ENCODE data around the gene FRMPD4. TPM values are rescaled to one million over a fixed set of nuclear protein-coding genes. Genes with fewer than 3 reads are reported as not detected.

FRMPD4 gene
- total RNA-seq, 1 donor from 2014 or later = 0.79 TPM

- TF ChIP-seq CTCF (IDR thresholded peaks at IDR 0.05; ENCODE audit: insufficient read depth, low read length, severe bottlenecking) = no peak
- Histone ChIP-seq H3K36me3 (ENCODE audit: control insufficient read depth, insufficient read depth, low read length) (no peaks in the 10 kb centered on the region), H3K4me3 (ENCODE audit: low read depth, low read length) (no peak overlapping the region), H3K27me3 (ENCODE audit: control insufficient read depth, insufficient read depth, low read length) (no peaks in the 10 kb centered on the region)
- DNase-seq (ENCODE audit: low read depth) (no peak), FAIRE-seq (no peak)
Observed at GRCh38 chrX:12423346-12423745, 285.1 kb downstream of the FRMPD4 start.

- H3K27me3 ChIP-seq (ENCODE audit: control insufficient read depth, insufficient read depth, low read length) = no peaks in the 10 kb centered on the region
- FAIRE-seq (peak; percentile 52), DNase-seq (ENCODE audit: low read depth) (no peak)
- no peak overlapping the region for H3K4me3 ChIP-seq (ENCODE audit: low read depth, low read length)
- no peaks in the 10 kb centered on the region for H3K36me3 ChIP-seq (ENCODE audit: control insufficient read depth, insufficient read depth, low read length)
- no peak for TF ChIP-seq CTCF (IDR thresholded peaks at IDR 0.05; ENCODE audit: insufficient read depth, low read length, severe bottlenecking)
Observed at GRCh38 chrX:12425496-12425895, 287.2 kb downstream of the FRMPD4 start.

- FAIRE-seq (no peak), DNase-seq (ENCODE audit: low read depth) (no peak)
- Histone ChIP-seq H3K36me3 (ENCODE audit: control insufficient read depth, insufficient read depth, low read length) (no peaks in the 10 kb centered on the region), H3K27me3 (ENCODE audit: control insufficient read depth, insufficient read depth, low read length) (no peaks in the 10 kb centered on the region), H3K4me3 (ENCODE audit: low read depth, low read length) (no peak overlapping the region)
- TF ChIP-seq CTCF (IDR thresholded peaks at IDR 0.05; ENCODE audit: insufficient read depth, low read length, severe bottlenecking) = no peak
Observed at GRCh38 chrX:12426420-12426819, 288.1 kb downstream of the FRMPD4 start.

GRCh38 chrX:12434493-12434892, 296.2 kb downstream of the FRMPD4 start:
- H3K4me3 ChIP-seq (ENCODE audit: low read depth, low read length) = no peak overlapping the region
- DNase-seq (ENCODE audit: low read depth) = no peak
- no peak for TF ChIP-seq CTCF (IDR thresholded peaks at IDR 0.05; ENCODE audit: insufficient read depth, low read length, severe bottlenecking)
- peak; percentile 23 for FAIRE-seq
- no peaks in the 10 kb centered on the region for H3K36me3 ChIP-seq (ENCODE audit: control insufficient read depth, insufficient read depth, low read length)
- H3K27me3 ChIP-seq (ENCODE audit: control insufficient read depth, insufficient read depth, low read length) = no peaks in the 10 kb centered on the region

GRCh38 chrX:12439416-12439815, 301.1 kb downstream of the FRMPD4 start:
- Histone ChIP-seq H3K27me3 (ENCODE audit: control insufficient read depth, insufficient read depth, low read length) (no peaks in the 10 kb centered on the region), H3K4me3 (ENCODE audit: low read depth, low read length) (no peak overlapping the region), H3K36me3 (ENCODE audit: control insufficient read depth, insufficient read depth, low read length) (no peaks in the 10 kb centered on the region)
- DNase-seq (ENCODE audit: low read depth) (no peak), FAIRE-seq (no peak)
- no peak for TF ChIP-seq CTCF (IDR thresholded peaks at IDR 0.05; ENCODE audit: insufficient read depth, low read length, severe bottlenecking)

- H3K27me3 ChIP-seq (ENCODE audit: control insufficient read depth, insufficient read depth, low read length) = no peaks in the 10 kb centered on the region
- H3K36me3 ChIP-seq (ENCODE audit: control insufficient read depth, insufficient read depth, low read length) = no peaks in the 10 kb centered on the region
- H3K4me3 ChIP-seq (ENCODE audit: low read depth, low read length) = no peak overlapping the region
- DNase-seq (ENCODE audit: low read depth) (no peak), FAIRE-seq (no peak)
- TF ChIP-seq CTCF (IDR thresholded peaks at IDR 0.05; ENCODE audit: insufficient read depth, low read length, severe bottlenecking) = no peak
Observed at GRCh38 chrX:12440246-12440645, 302.0 kb downstream of the FRMPD4 start.

Data from bronchial epithelial cell (primary cell).